Measurements from ENCODE around the gene OR2T1. TPM values are rescaled to one million over a fixed set of nuclear protein-coding genes. Genes with fewer than 3 reads are reported as not detected.

Gene OR2T1
- total RNA-seq (2022): not detected in 2 replicates
- not detected for Bru-seq, nascent RNA
- not detected for BruChase-seq, experiment 1, labeled RNA remaining after a 2-hour chase
- BruChase-seq, experiment 2, labeled RNA remaining after a 6-hour chase: not detected
- long read RNA-seq: 0 reads

GRCh38 chr1:248402748-248403147, at the start of gene OR2T1:
Gene OR2T1, plus strand, starts transcription at chr1:248403048. Its CDS starts 3,100 bp downstream, at chr1:248406148.
- no peak within 1 kb of the TSS for H3K4me3 Mint-ChIP-seq (ENCODE audit: unreplicated experiment)
- no peaks in the 10 kb centered on the region for H3K4me1 ChIP-seq
- ChIA-PET CTCF (no interaction called here), POLR2A (no interaction called here)
- H3K9me3 ChIP-seq: no peaks in the 10 kb centered on the region
- BruUV-seq (replicated peaks): no TSS peak
- no peaks in the 10 kb centered on the region for H3K27me3 Mint-ChIP-seq (ENCODE audit: insufficient read depth, unreplicated experiment)
- H3K36me3 ChIP-seq (ENCODE audit: control insufficient read depth, insufficient read depth, low read length): no peaks in the 10 kb centered on the region
- no peak within 1 kb of the TSS for H3K27ac Mint-ChIP-seq (ENCODE audit: unreplicated experiment)
- H3K9me3 Mint-ChIP-seq (ENCODE audit: unreplicated experiment): peaks cover 31% of the 10 kb centered on the region
- no peaks in the 10 kb centered on the region for H3K27me3 ChIP-seq (replicated peaks; ENCODE audit: control insufficient read depth, insufficient read depth, low read length)
- no peak for DNase-seq
- H3K4me3 ChIP-seq (ENCODE audit: low read depth, low read length): no peak within 1 kb of the TSS
- no peaks in the 10 kb centered on the region for H3K36me3 Mint-ChIP-seq (ENCODE audit: insufficient read depth, unreplicated experiment)
- TF ChIP-seq CTCF (IDR thresholded peaks at IDR 0.05; ENCODE audit: insufficient read depth in 1 of 2, low read depth in 1 of 2, low read length in 1 of 2, severe bottlenecking in 1 of 2, unreplicated experiment in 1 of 2): no peak
- no peaks in the 10 kb centered on the region for H3K4me1 Mint-ChIP-seq (ENCODE audit: low read depth, unreplicated experiment)
- intact Hi-C loops (cut with micrococcal nuclease; ENCODE audit: unreplicated experiment): no loop called here

- no TSS peak for BruUV-seq (replicated peaks)
These were observed 43.4 kb upstream of the OR2T1 start for GRCh38 chr1:248359415-248359814.

GRCh38 chr1:248361121-248361715, 41.6 kb upstream of the OR2T1 start, which contains the start of gene OR2T4:
Gene OR2T4, plus strand, starts transcription at chr1:248361665. Its CDS starts 0 bp downstream, at chr1:248361665.
- H3K4me1 Mint-ChIP-seq (ENCODE audit: low read depth, unreplicated experiment): no peaks in the 10 kb centered on the region
- intact Hi-C loops (cut with micrococcal nuclease; ENCODE audit: unreplicated experiment): no loop called here
- no peak within 1 kb of the TSS for H3K27ac Mint-ChIP-seq (ENCODE audit: unreplicated experiment)
- CTCF ChIA-PET: no interaction called here
- H3K9me3 Mint-ChIP-seq (ENCODE audit: unreplicated experiment): peaks cover 12% of the 10 kb centered on the region
- no peak for DNase-seq
- no peaks in the 10 kb centered on the region for H3K9me3 ChIP-seq
- H3K36me3 ChIP-seq (ENCODE audit: control insufficient read depth, insufficient read depth, low read length): no peaks in the 10 kb centered on the region
- no peaks in the 10 kb centered on the region for H3K4me1 ChIP-seq
- no peaks in the 10 kb centered on the region for H3K27me3 ChIP-seq (replicated peaks; ENCODE audit: control insufficient read depth, insufficient read depth, low read length)
- H3K36me3 Mint-ChIP-seq (ENCODE audit: insufficient read depth, unreplicated experiment): no peaks in the 10 kb centered on the region
- H3K4me3 ChIP-seq (ENCODE audit: low read depth, low read length): no peak within 1 kb of the TSS
- no peaks in the 10 kb centered on the region for H3K27me3 Mint-ChIP-seq (ENCODE audit: insufficient read depth, unreplicated experiment)
- POLR2A ChIA-PET: no interaction called here
- TF ChIP-seq CTCF (IDR thresholded peaks at IDR 0.05; ENCODE audit: insufficient read depth in 1 of 2, low read depth in 1 of 2, low read length in 1 of 2, severe bottlenecking in 1 of 2, unreplicated experiment in 1 of 2): no peak
- no peak within 1 kb of the TSS for H3K4me3 Mint-ChIP-seq (ENCODE audit: unreplicated experiment)
- BruUV-seq (replicated peaks): no TSS peak

More at GRCh38 chr1:248359415-248359814, 43.4 kb upstream of the OR2T1 start:
- Histone ChIP-seq H3K9me3 (no peaks in the 10 kb centered on the region), H3K4me1 (no peaks in the 10 kb centered on the region), H3K36me3 (ENCODE audit: control insufficient read depth, insufficient read depth, low read length) (no peaks in the 10 kb centered on the region), H3K27me3 (replicated peaks; ENCODE audit: control insufficient read depth, insufficient read depth, low read length) (no peaks in the 10 kb centered on the region), H3K4me3 (ENCODE audit: low read depth, low read length) (no peak overlapping the region)
- DNase-seq: no peak
- Mint-ChIP-seq H3K27me3 (ENCODE audit: insufficient read depth, unreplicated experiment) (no peaks in the 10 kb centered on the region), H3K4me3 (ENCODE audit: unreplicated experiment) (no peak overlapping the region), H3K9me3 (ENCODE audit: unreplicated experiment) (peaks cover 12% of the 10 kb centered on the region), H3K27ac (ENCODE audit: unreplicated experiment) (no peak overlapping the region), H3K4me1 (ENCODE audit: low read depth, unreplicated experiment) (no peaks in the 10 kb centered on the region), H3K36me3 (ENCODE audit: insufficient read depth, unreplicated experiment) (no peaks in the 10 kb centered on the region)
- intact Hi-C loops (cut with micrococcal nuclease; ENCODE audit: unreplicated experiment): no loop called here
- POLR2A ChIA-PET: no interaction called here
- no peak for TF ChIP-seq CTCF (IDR thresholded peaks at IDR 0.05; ENCODE audit: insufficient read depth in 1 of 2, low read depth in 1 of 2, low read length in 1 of 2, severe bottlenecking in 1 of 2, unreplicated experiment in 1 of 2)
- CTCF ChIA-PET: no interaction called here

All from Caco-2 (cell line).